Measurements from ENCODE around the gene CCND1.

CCND1 gene

GRCh38 chr11:69636512-69637197, 4.3 kb upstream of the CCND1 start:
- Histone ChIP-seq H3K4me2 (ENCODE audit: low read length) (peak overlapping the region; percentile 82), H3K27ac (ENCODE audit: low read depth, low read length) (peak overlapping the region; percentile 26), H2AFZ (ENCODE audit: insufficient read depth, low read length, poor library complexity) (peak overlapping the region; percentile 32), H2AK5ac (ENCODE audit: low read length) (peak overlapping the region; percentile 34), H3K9me3 (ENCODE audit: insufficient read depth, low read depth, low read length) (peaks cover 1% of the 10 kb centered on the region), H2BK120ac (ENCODE audit: insufficient read depth, low read length, poor library complexity) (peak overlapping the region; percentile 75), H3K4me1 (ENCODE audit: control insufficient read depth in 1 of 2, insufficient read depth in 2 of 2, low read length in 2 of 2) (peaks cover 26 to 35% of the 10 kb centered on the region in 2 experiments), H3K18ac (ENCODE audit: low read length) (peak overlapping the region; percentile 58), H4K91ac (ENCODE audit: low read depth, low read length) (peak overlapping the region; percentile 84), H3K23ac (ENCODE audit: low read length) (no peak overlapping the region), H2BK5ac (ENCODE audit: low read depth, low read length, poor library complexity) (peak overlapping the region; percentile 51), H4K8ac (ENCODE audit: low read depth, low read length) (peak overlapping the region; percentile 78), H2BK12ac (ENCODE audit: low read length) (peak overlapping the region; percentile 61), H3K4me3 (ENCODE audit: low read depth, low read length) (no peak overlapping the region), H3K79me1 (ENCODE audit: low read length) (peaks cover 33% of the 10 kb centered on the region), H3K14ac (ENCODE audit: low read length) (peak overlapping the region; percentile 33), H3K79me2 (ENCODE audit: control insufficient read depth, insufficient read depth, low read length, poor library complexity) (peaks cover 6% of the 10 kb centered on the region), H3K4ac (ENCODE audit: low read depth, low read length) (no peak overlapping the region), H4K12ac (ENCODE audit: low read depth, low read length) (peak overlapping the region; percentile 19), H3K36me3 (ENCODE audit: control insufficient read depth in 1 of 2, insufficient read depth in 2 of 2, low read length in 2 of 2) (no peaks in the 10 kb centered on the region), H3K27me3 (ENCODE audit: insufficient read depth, low read length) (peaks cover 14% of the 10 kb centered on the region), H3K9ac (ENCODE audit: low read length) (peak overlapping the region; percentile 6)
- peak in 1 of 2 donors; percentile 99 for DNase-seq
- no CpG with 5 or more reads among the region's 63 CpGs for WGBS (ENCODE audit: extremely low coverage, insufficient coverage, insufficient read length)

GRCh38 chr11:69637198-69637940, 3.6 kb upstream of the CCND1 start:
- DNase-seq = no peak
- Histone ChIP-seq H3K4me3 (ENCODE audit: low read depth, low read length) (peak overlapping the region; percentile 4), H2BK12ac (ENCODE audit: low read length) (peak overlapping the region; percentile 61), H3K27me3 (ENCODE audit: insufficient read depth, low read length) (peaks cover 19% of the 10 kb centered on the region), H3K9ac (ENCODE audit: low read length) (no peak overlapping the region), H3K4me2 (ENCODE audit: low read length) (peak overlapping the region; percentile 82), H3K79me2 (ENCODE audit: control insufficient read depth, insufficient read depth, low read length, poor library complexity) (peaks cover 6% of the 10 kb centered on the region), H2BK5ac (ENCODE audit: low read depth, low read length, poor library complexity) (no peak overlapping the region), H2AK5ac (ENCODE audit: low read length) (no peak overlapping the region), H3K36me3 (ENCODE audit: control insufficient read depth in 1 of 2, insufficient read depth in 2 of 2, low read length in 2 of 2) (no peaks in the 10 kb centered on the region), H3K4me1 (ENCODE audit: control insufficient read depth in 1 of 2, insufficient read depth in 2 of 2, low read length in 2 of 2) (peaks cover 26 to 35% of the 10 kb centered on the region in 2 experiments), H2BK120ac (ENCODE audit: insufficient read depth, low read length, poor library complexity) (peak overlapping the region; percentile 75), H3K14ac (ENCODE audit: low read length) (peak overlapping the region; percentile 54), H3K18ac (ENCODE audit: low read length) (peak overlapping the region; percentile 20), H3K23ac (ENCODE audit: low read length) (no peak overlapping the region), H2AFZ (ENCODE audit: insufficient read depth, low read length, poor library complexity) (no peak overlapping the region), H3K4ac (ENCODE audit: low read depth, low read length) (peak overlapping the region; percentile 13), H4K8ac (ENCODE audit: low read depth, low read length) (peak overlapping the region; percentile 78), H3K27ac (ENCODE audit: low read depth, low read length) (peak overlapping the region; percentile 43), H4K12ac (ENCODE audit: low read depth, low read length) (peak overlapping the region; percentile 13), H4K91ac (ENCODE audit: low read depth, low read length) (peak overlapping the region; percentile 84), H3K79me1 (ENCODE audit: low read length) (peaks cover 36% of the 10 kb centered on the region), H3K9me3 (ENCODE audit: insufficient read depth, low read depth, low read length) (peaks cover 1% of the 10 kb centered on the region)
- no CpG with 5 or more reads among the region's 67 CpGs for WGBS (ENCODE audit: extremely low coverage, insufficient coverage, insufficient read length)

DNA sequence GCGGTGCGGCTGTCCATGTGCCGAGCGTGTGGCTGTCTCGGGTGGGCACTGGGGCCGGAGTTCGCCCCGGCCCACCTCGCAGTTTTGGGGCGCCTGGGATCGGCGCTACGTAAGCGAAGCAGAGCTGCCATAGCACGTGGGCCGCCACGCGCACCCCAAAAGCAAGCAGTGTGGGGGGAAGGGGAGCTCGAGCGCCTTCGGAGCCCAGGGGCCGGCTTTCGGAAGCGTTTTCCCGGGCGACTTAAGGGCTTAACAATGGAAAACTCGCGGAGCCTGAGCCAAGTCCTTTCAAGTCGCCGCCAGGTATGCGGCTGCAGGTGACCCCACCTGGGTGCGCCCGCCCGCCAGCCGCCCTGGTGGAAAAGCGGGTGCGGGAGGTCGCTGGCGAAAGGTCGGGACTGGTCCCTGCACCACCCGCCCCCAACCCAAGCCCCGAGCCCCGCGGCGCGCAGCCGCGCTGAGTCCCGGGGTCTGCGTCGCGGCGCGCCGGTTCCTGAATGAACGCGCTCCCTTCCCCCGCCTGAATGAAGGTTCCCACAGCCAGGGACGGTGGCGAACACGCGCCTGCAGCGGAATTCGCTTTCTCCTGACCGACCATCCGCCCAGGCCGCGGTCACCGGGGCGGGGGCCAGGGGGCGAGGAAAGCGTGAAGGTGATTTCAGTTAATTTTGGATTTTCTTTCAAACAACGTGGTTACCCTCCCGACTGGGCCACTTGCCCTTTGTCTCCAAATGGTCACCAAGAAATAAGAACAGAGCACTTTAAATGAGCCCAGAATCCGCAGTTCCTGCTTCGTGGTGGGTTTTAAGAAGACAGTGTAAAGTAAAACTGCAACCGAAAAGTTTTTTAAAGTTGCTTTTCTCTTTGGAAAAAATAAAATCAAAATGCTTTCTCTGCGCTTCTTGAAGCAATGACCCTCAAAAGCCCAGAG, 2.8 kb upstream of the CCND1 start:
- no CpG with 5 or more reads among the region's 78 CpGs for WGBS (ENCODE audit: extremely low coverage, insufficient coverage, insufficient read length)
- peak overlapping the region; percentile 13 for H3K4ac ChIP-seq (ENCODE audit: low read depth, low read length)
- peaks cover 1% of the 10 kb centered on the region for H3K9me3 ChIP-seq (ENCODE audit: insufficient read depth, low read depth, low read length)

More for the DNA sequence above, 2.8 kb upstream of the CCND1 start:
- Histone ChIP-seq H3K14ac (ENCODE audit: low read length) (peak overlapping the region; percentile 54), H3K18ac (ENCODE audit: low read length) (no peak overlapping the region), H3K9ac (ENCODE audit: low read length) (no peak overlapping the region), H3K27ac (ENCODE audit: low read depth, low read length) (peak overlapping the region; percentile 43), H2BK5ac (ENCODE audit: low read depth, low read length, poor library complexity) (peak overlapping the region; percentile 54), H2BK12ac (ENCODE audit: low read length) (peak overlapping the region; percentile 55), H2AFZ (ENCODE audit: insufficient read depth, low read length, poor library complexity) (peak overlapping the region; percentile 50), H3K4me1 (ENCODE audit: control insufficient read depth in 1 of 2, insufficient read depth in 2 of 2, low read length in 2 of 2) (peaks cover 26 to 38% of the 10 kb centered on the region in 2 experiments), H4K91ac (ENCODE audit: low read depth, low read length) (peak overlapping the region; percentile 84), H3K36me3 (ENCODE audit: control insufficient read depth in 1 of 2, insufficient read depth in 2 of 2, low read length in 2 of 2) (no peaks in the 10 kb centered on the region), H2BK120ac (ENCODE audit: insufficient read depth, low read length, poor library complexity) (peak overlapping the region; percentile 73), H3K4me3 (ENCODE audit: low read depth, low read length) (peak overlapping the region; percentile 63), H3K4me2 (ENCODE audit: low read length) (peak overlapping the region; percentile 82), H3K79me2 (ENCODE audit: control insufficient read depth, insufficient read depth, low read length, poor library complexity) (peaks cover 6% of the 10 kb centered on the region), H2AK5ac (ENCODE audit: low read length) (peak overlapping the region; percentile 21), H4K8ac (ENCODE audit: low read depth, low read length) (peak overlapping the region; percentile 48), H3K23ac (ENCODE audit: low read length) (no peak overlapping the region), H3K27me3 (ENCODE audit: insufficient read depth, low read length) (peaks cover 27% of the 10 kb centered on the region), H4K12ac (ENCODE audit: low read depth, low read length) (peak overlapping the region; percentile 24), H3K79me1 (ENCODE audit: low read length) (peaks cover 37% of the 10 kb centered on the region)
- DNase-seq = peak; percentile 33 to 55
